HepG2 (cell line): ENCODE measurements around the gene FAM72A. TPM values are rescaled to one million over a fixed set of nuclear protein-coding genes. Genes with fewer than 3 reads are reported as not detected.
"Not testable (repeated sequence)": the region's sequence is repeated elsewhere in the genome, so short reads cannot be mapped to it uniquely, and the experiment has no call there.

Experiments used
- ATAC-seq: fragments of 200-7000 bp; cut with Tn5 transposase; 3 replicates; pipeline ENCODE4 v1.9.1; 2020; ENCODE audit warnings: mild to moderate bottlenecking, moderate library complexity
- Bru-seq: library from RNA; stranded (reverse); fragments of 400-500 nt; gene quantifications from one replicate; lab custom pipeline; 2021; lab: Mats Ljungman, UMichigan
- BruChase-seq, 2 experiments: library from RNA; stranded (reverse); fragments of 400-500 nt; gene quantifications; one replicate each; lab custom pipeline; 2021; lab: Mats Ljungman, UMichigan
- BruUV-seq: library from RNA; stranded (reverse); fragments of 400-500 nt; replicated peaks from 2 replicates; lab custom pipeline; 2021; lab: Mats Ljungman, UMichigan
- CTCF ChIA-PET: fragments of 300-600 bp; formaldehyde crosslinking; extraction: SDS; loops from one replicate; lab custom pipeline; 2021; ENCODE audit warnings: low total read pairs, inconsistent platforms, low intra/inter-chr PET ratio; lab: Yijun Ruan, JAX
- POLR2A ChIA-PET: fragments of 350-600 bp; sonication (Branson Sonifier 250); formaldehyde crosslinking; loops from one replicate; lab custom pipeline; 2020; ENCODE audit warnings: antibody characterized with exemption, inconsistent platforms; lab: Yijun Ruan, JAX
- DNase-seq: peaks from one replicate; pipeline ENCODE4 v3.0.0-alpha.2; 2015; ENCODE audit warnings: low spot score
- FAIRE-seq: peaks from 3 replicates; lab custom pipeline; 2011; peaks lifted over from hg19 to GRCh38; lab: Jason Lieb, UNC
- H2AFZ ChIP-seq: one replicate; pipeline ENCODE4 v1.6.1; 2011; ENCODE audit warnings: low read length, inconsistent platforms
- H3K27ac ChIP-seq: fragments of 300-600 bp; 3 replicates; pipeline ENCODE4 v1.8.0; 2011; ENCODE audit warnings: mixed run types, mild to moderate bottlenecking, mixed read lengths, low read length, inconsistent platforms; ENCODE audit not compliant: insufficient read depth; ENCODE audit errors: extremely low read length
- H3K27me3 ChIP-seq, 2 experiments: fragments of 200-600 bp in 1 of 2; 2 replicates in 1 of 2; 3 replicates in 1 of 2; pipeline versions ENCODE4 v1.6.0 to v1.8.0; 2011; ENCODE audit warnings: low read length in 2 of 2, mild to moderate bottlenecking in 2 of 2, moderate library complexity in 2 of 2, inconsistent platforms in 1 of 2; ENCODE audit not compliant: insufficient read depth in 2 of 2, control insufficient read depth in 1 of 2
- H3K36me3 ChIP-seq, 2 experiments: fragments of 200-600 bp in 1 of 2; replicated peaks in 1 of 2; 2 replicates in 1 of 2; 3 replicates in 1 of 2; pipeline versions ENCODE4 v1.5.1 to v1.8.0; 2011; ENCODE audit warnings: low read length in 2 of 2, inconsistent platforms in 1 of 2; ENCODE audit not compliant: insufficient read depth in 2 of 2, control insufficient read depth in 1 of 2
- H3K4me1 ChIP-seq: 2 replicates; pipeline ENCODE4 v1.5.1; 2012; ENCODE audit warnings: low read length, inconsistent platforms; ENCODE audit not compliant: insufficient read depth
- H3K4me2 ChIP-seq: 2 replicates; pipeline ENCODE4 v1.6.0; 2011; ENCODE audit warnings: low read depth, low read length, inconsistent platforms
- H3K4me3 ChIP-seq, 3 experiments: fragments of 200-600 bp in 1 of 3; sonication (generic), shearing (Covaris generic) in 1 of 3; replicated peaks in 1 of 3; 2 replicates each; pipeline ENCODE4 v1.5.1; 2011 to 2016; ENCODE audit warnings: low read length in 3 of 3, inconsistent platforms in 2 of 3, low read depth in 2 of 3, mild to moderate bottlenecking in 2 of 3, control low read depth in 1 of 3, mixed read lengths in 1 of 3; ENCODE audit not compliant: insufficient read depth in 1 of 3
- H3K79me2 ChIP-seq: one replicate; pipeline ENCODE4 v1.6.1; 2011; ENCODE audit warnings: low read length, inconsistent platforms; ENCODE audit not compliant: insufficient read depth
- H3K9ac ChIP-seq: 2 replicates; pipeline ENCODE4 v1.6.0; 2011; ENCODE audit warnings: mild to moderate bottlenecking, low read depth, low read length, inconsistent platforms; ENCODE audit not compliant: insufficient read depth
- H3K9me3 ChIP-seq: 2 replicates; pipeline ENCODE4 v1.5.1; 2012; ENCODE audit warnings: mild to moderate bottlenecking, low read length
- H4K20me1 ChIP-seq: 2 replicates; pipeline ENCODE4 v1.6.0; 2011; ENCODE audit warnings: inconsistent platforms, mild to moderate bottlenecking, low read length, moderate library complexity; ENCODE audit not compliant: insufficient read depth
- CREB1 ChIP-seq, 2 experiments: fragments of 450-650 bp in 1 of 2; IDR thresholded peaks; 2 replicates each; pipeline ENCODE4 v1.6.1; 2016 to 2017; ENCODE audit warnings: control low read depth in 1 of 2, mild to moderate bottlenecking in 1 of 2, missing compliant biosample characterization in 1 of 2, missing genetic modification characterization in 1 of 2
- FOXK1 ChIP-seq: sonication (generic); formaldehyde crosslinking; IDR thresholded peaks from 2 replicates; pipeline ENCODE4 v1.4.0; 2020; ENCODE audit warnings: low read depth, missing genetic modification reagents, borderline replicate concordance
- NFYB ChIP-seq: sonication (generic); formaldehyde crosslinking; IDR thresholded peaks from 2 replicates; pipeline ENCODE4 v1.4.0; 2020; ENCODE audit warnings: missing genetic modification reagents
- NFYC ChIP-seq: IDR thresholded peaks from 2 replicates; pipeline ENCODE4 v1.6.1; 2016; ENCODE audit warnings: missing genetic modification reagents, missing compliant biosample characterization
- RFXAP ChIP-seq: sonication (generic); formaldehyde crosslinking; IDR thresholded peaks from 2 replicates; pipeline ENCODE4 v1.4.0; 2020; ENCODE audit warnings: missing genetic modification reagents, borderline replicate concordance
- SP1 ChIP-seq, 2 experiments: fragments of 450-650 bp in 1 of 2; sonication (generic) in 1 of 2; formaldehyde crosslinking in 1 of 2; IDR thresholded peaks; 2 replicates each; pipeline versions ENCODE4 v1.4.0 to v1.6.1; 2016 to 2020; ENCODE audit warnings: missing genetic modification reagents in 1 of 2
- SP2 ChIP-seq: sonication (generic); formaldehyde crosslinking; IDR thresholded peaks from 2 replicates; pipeline ENCODE4 v1.5.1; 2020; ENCODE audit warnings: mild to moderate bottlenecking, missing genetic modification reagents
- ZMYM4 ChIP-seq: sonication (generic); formaldehyde crosslinking; IDR thresholded peaks from 2 replicates; pipeline ENCODE4 v1.8.1; 2023; ENCODE audit warnings: mild to moderate bottlenecking, missing genetic modification reagents
- WGBS: methylation state at CpG from one replicate; pipeline ENCODE4 v1.1.6; 2017; ENCODE audit warnings: low lambda C conversion rate; 5-methylcytosine and 5-hydroxymethylcytosine counted together
- in situ Hi-C: cut with HindIII; loops from 2 replicates; pipeline ENCODE4 v1.10.0; 2017; ENCODE audit warnings: low pct_unique_long_range_greater_than_20kb; ENCODE audit not compliant: extremely low pct_ligation_motif_present
- intact Hi-C: fragments of 100-400 bp; cut with micrococcal nuclease; formaldehyde crosslinking; loops from one replicate; pipeline ENCODE4 v1.10.0; 2022; ENCODE audit not compliant: unreplicated experiment
- long read RNA-seq, 2 experiments: library from RNA in 1 of 2; library from polyadenylated mRNA in 1 of 2; stranded (forward) in 1 of 2; unstranded in 1 of 2; transcript quantifications; one replicate each; pipeline ENCODE4 v2.0.0, GENCODE V29; 2019 to 2022
- polyA minus RNA-seq, 3 experiments: library from RNA; depleted of rRNA, polyadenylated mRNA; stranded (reverse); fragments of >200 nt; gene quantifications; 2 replicates each; pipeline ENCODE4 v1.2.3, GENCODE V29; 2011; ENCODE audit warnings: low replicate concordance in 1 of 3
- polyA plus RNA-seq, 8 experiments: library from polyadenylated mRNA; depleted of rRNA in 3 of 8; stranded (reverse) in 7 of 8; unstranded in 1 of 8; fragments of >200 nt; fragmentation: Illumina TruSeq in 4 of 8; extraction: Trizol in 4 of 8; gene quantifications; 2 replicates each; pipeline versions ENCODE4 v1.2.1 to v1.2.3, GENCODE V29; 2011 to 2016; ENCODE audit warnings: low read depth in 4 of 8, missing spikeins in 1 of 8, mixed read lengths in 1 of 8; ENCODE audit not compliant: insufficient read depth in 1 of 8
- total RNA-seq, 5 experiments: library from RNA; depleted of rRNA; stranded (reverse); fragments of >200 nt; fragmentation: Illumina TruSeq; extraction: Trizol; gene quantifications; 2 replicates each; pipeline ENCODE4 v1.2.3, GENCODE V29; 2016; ENCODE audit warnings: low read depth in 1 of 5
- TF ChIP-seq, protein P1 (sequence below): IDR thresholded peaks from 2 replicates; pipeline ENCODE4 v1.6.1; 2016; ENCODE audit warnings: low read depth
- TF ChIP-seq, protein P2 (sequence below): IDR thresholded peaks from 2 replicates; pipeline ENCODE4 v1.6.1; 2016; ENCODE audit warnings: missing genetic modification reagents, missing compliant biosample characterization
- TF ChIP-seq, protein P3 (sequence below): fragments of 450-650 bp; IDR thresholded peaks from 2 replicates; pipeline ENCODE4 v1.6.1; 2016

The FAM72A gene
- total RNA-seq (2016; rRNA removed; fragmentation: Illumina TruSeq; extraction: Trizol) (7.1 and 10.1 TPM in 2 replicates), polyA plus RNA-seq (2011; rRNA removed) (4.4 and 11.1 TPM in 2 replicates), polyA minus RNA-seq (2011; rRNA and poly(A)+ RNA removed; ENCODE audit: low replicate concordance) (5.4 and 26.5 TPM in 2 replicates), Bru-seq, nascent RNA (percentile 37 among the genes with signal in this experiment), BruChase-seq, experiment 1, labeled RNA remaining after a 6-hour chase (percentile 41 among the genes with signal in this experiment), BruChase-seq, experiment 2, labeled RNA remaining after a 2-hour chase (percentile 39 among the genes with signal in this experiment)
- 1.9 and 3.7 TPM in 2 replicates for total RNA-seq (2016; cell fraction: cytosol; rRNA removed; fragmentation: Illumina TruSeq; extraction: Trizol; ENCODE audit: low read depth)
- total RNA-seq (2016; cell fraction: insoluble cytoplasmic fraction; rRNA removed; fragmentation: Illumina TruSeq; extraction: Trizol), result 8.9 and 9.1 TPM in 2 replicates
- 6.5 and 7.4 TPM in 2 replicates for total RNA-seq (2016; cell fraction: membrane; rRNA removed; fragmentation: Illumina TruSeq; extraction: Trizol)
- total RNA-seq (2016; cell fraction: nucleus; rRNA removed; fragmentation: Illumina TruSeq; extraction: Trizol), result 7.1 and 8.4 TPM in 2 replicates
- 4.3 and 4.5 TPM in 2 replicates for polyA plus RNA-seq (2011; cell fraction: cytosol; rRNA removed)
- polyA plus RNA-seq (2011; cell fraction: nucleus; rRNA removed), result 4.7 and 5.1 TPM in 2 replicates
- polyA plus RNA-seq (2012), result 4.0 and 6.9 TPM in 2 replicates
- polyA plus RNA-seq (2016; cell fraction: cytosol; fragmentation: Illumina TruSeq; extraction: Trizol; ENCODE audit: low read depth), result 1.6 and 2.2 TPM in 2 replicates
- 14.1 and 14.9 TPM in 2 replicates for polyA plus RNA-seq (2016; cell fraction: insoluble cytoplasmic fraction; fragmentation: Illumina TruSeq; extraction: Trizol; ENCODE audit: low read depth)
- 3.7 and 4.4 TPM in 2 replicates for polyA plus RNA-seq (2016; cell fraction: membrane; fragmentation: Illumina TruSeq; extraction: Trizol; ENCODE audit: low read depth)
- 14.2 and 15.7 TPM in 2 replicates for polyA plus RNA-seq (2016; cell fraction: nucleus; fragmentation: Illumina TruSeq; extraction: Trizol; ENCODE audit: insufficient read depth, low read depth)
- 3.6 and 5.5 TPM in 2 replicates for polyA minus RNA-seq (2011; cell fraction: cytosol; rRNA and poly(A)+ RNA removed)
- polyA minus RNA-seq (2011; cell fraction: nucleus; rRNA and poly(A)+ RNA removed), result 5.5 and 11.1 TPM in 2 replicates
- long read RNA-seq, experiment 1, partial matches to known transcripts, result 0 of 4 reads
- long read RNA-seq, experiment 1, other reads (novel, unspliced or antisense), result 0 of 4 reads
- long read RNA-seq, experiment 2, partial matches to known transcripts, result 0 of 9 reads
- long read RNA-seq, experiment 2, other reads (novel, unspliced or antisense), result 7 of 9 reads

DNA sequence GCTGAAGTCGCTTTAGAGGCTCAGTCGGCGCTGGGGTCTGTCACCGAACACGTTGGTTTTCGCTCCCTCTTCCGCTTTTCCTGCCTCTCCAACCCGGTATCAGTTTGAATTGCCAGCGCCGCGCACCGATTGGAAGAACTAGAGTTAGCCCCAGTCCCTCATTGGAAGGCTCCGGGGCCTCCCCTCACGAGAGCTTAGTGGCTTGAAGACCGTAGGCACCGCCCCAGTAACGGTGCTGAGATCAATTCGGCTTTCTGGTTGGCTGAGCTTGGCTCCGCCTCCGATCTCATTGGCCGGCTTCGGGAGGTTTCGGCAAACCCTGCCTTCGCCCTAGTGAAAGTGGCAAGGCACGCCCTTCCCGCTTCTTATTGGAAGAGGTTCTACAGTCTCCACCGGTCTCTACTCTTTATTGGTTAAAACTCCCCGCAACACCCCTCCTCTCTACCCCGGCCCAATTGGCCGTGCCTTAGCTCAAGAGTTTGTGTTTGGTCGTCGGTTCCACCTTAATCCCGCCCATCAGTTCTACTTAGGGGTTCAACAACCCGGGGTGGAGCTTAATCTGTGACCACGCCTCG, at the start of gene FAM72A:
Gene FAM72A (minus strand): TSS at position 51 of the 575 bp plus-strand sequence. CDS start 814 bp downstream, outside the sequence.
- H2AFZ ChIP-seq; BruUV-seq; H3K36me3 ChIP-seq; H3K27me3 ChIP-seq; CTCF ChIA-PET; intact Hi-C loops; H3K9me3 ChIP-seq; POLR2A ChIA-PET; in situ Hi-C loops; H3K4me1 ChIP-seq; H3K79me2 ChIP-seq; H4K20me1 ChIP-seq; FAIRE-seq; TF ChIP-seq CREB1 (CRISPR knock-in tag; IDR thresholded peaks at IDR 0.05): not testable (repeated sequence)
- WGBS, result 2% methylated on average over 11 of the region's 36 CpGs
- Histone ChIP-seq H3K4me2 (0 out of 2 replicates have a peak within 1 kb of the TSS, but pooled peaks have one; percentile 23), H3K9ac (0 out of 2 replicates have a peak within 1 kb of the TSS, but pooled peaks have one; percentile 22), H3K27ac (peak within 1 kb of the TSS; percentile 35), H3K4me3 (peak within 1 kb of the TSS in 2 of 3 experiments; percentile 60 to 65; a peak in 3 of 6 replicates)
- DNase-seq (peak; percentile 99), ATAC-seq (peak; percentile 87)
- TF ChIP-seq NFYC (peak; percentile 82), SP2 (CRISPR knock-in tag) (peak; percentile 83), SP1 (IDR thresholded peaks at IDR 0.05) (peak; percentile 56; the same call in 1 of the 2 replicates), SP1 (CRISPR knock-in tag; IDR thresholded peaks at IDR 0.05) (peak; percentile 56), RFXAP (CRISPR knock-in tag) (peak; percentile 74; the same call in 1 of the 2 replicates), NFYB (peak; percentile 83), FOXK1 (peak; percentile 21; the same call in 1 of the 2 replicates), ZMYM4 (0 out of 2 replicates have a peak, but pooled peaks have one; percentile 38), CREB1 (IDR thresholded peaks at IDR 0.05) (peak; percentile 65)
- TF ChIP-seq, protein P1, sequence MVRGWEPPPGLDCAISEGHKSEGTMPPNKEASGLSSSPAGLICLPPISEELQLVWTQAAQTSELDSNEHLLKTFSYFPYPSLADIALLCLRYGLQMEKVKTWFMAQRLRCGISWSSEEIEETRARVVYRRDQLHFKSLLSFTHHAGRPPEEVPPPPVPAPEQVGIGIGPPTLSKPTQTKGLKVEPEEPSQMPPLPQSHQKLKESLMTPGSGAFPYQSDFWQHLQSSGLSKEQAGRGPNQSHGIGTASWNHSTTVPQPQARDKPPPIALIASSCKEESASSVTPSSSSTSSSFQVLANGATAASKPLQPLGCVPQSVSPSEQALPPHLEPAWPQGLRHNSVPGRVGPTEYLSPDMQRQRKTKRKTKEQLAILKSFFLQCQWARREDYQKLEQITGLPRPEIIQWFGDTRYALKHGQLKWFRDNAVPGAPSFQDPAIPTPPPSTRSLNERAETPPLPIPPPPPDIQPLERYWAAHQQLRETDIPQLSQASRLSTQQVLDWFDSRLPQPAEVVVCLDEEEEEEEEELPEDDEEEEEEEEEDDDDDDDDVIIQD, result peak; percentile 22; the same call in 1 of the 2 replicates
- TF ChIP-seq, protein P2, sequence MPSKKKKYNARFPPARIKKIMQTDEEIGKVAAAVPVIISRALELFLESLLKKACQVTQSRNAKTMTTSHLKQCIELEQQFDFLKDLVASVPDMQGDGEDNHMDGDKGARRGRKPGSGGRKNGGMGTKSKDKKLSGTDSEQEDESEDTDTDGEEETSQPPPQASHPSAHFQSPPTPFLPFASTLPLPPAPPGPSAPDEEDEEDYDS (CRISPR knock-in tag), result 0 out of 2 replicates have a peak, but pooled peaks have one; percentile 12
- TF ChIP-seq, protein P3, sequence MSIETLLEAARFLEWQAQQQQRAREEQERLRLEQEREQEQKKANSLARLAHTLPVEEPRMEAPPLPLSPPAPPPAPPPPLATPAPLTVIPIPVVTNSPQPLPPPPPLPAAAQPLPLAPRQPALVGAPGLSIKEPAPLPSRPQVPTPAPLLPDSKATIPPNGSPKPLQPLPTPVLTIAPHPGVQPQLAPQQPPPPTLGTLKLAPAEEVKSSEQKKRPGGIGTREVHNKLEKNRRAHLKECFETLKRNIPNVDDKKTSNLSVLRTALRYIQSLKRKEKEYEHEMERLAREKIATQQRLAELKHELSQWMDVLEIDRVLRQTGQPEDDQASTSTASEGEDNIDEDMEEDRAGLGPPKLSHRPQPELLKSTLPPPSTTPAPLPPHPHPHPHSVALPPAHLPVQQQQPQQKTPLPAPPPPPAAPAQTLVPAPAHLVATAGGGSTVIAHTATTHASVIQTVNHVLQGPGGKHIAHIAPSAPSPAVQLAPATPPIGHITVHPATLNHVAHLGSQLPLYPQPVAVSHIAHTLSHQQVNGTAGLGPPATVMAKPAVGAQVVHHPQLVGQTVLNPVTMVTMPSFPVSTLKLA, result 0 out of 2 replicates have a peak, but pooled peaks have one; percentile 18
